ENCODE measurements around the gene IMPA2. TPM values are rescaled to one million over a fixed set of nuclear protein-coding genes. Genes with fewer than 3 reads are reported as not detected.

Gene IMPA2
- total RNA-seq, 1 experiment from 2014 or later: 113 TPM

- POLR2A ChIA-PET: no interaction called here
These were observed 37.8 kb upstream of the IMPA2 start for GRCh38 chr18:11943551-11943950.

More at GRCh38 chr18:11943551-11943950, 37.8 kb upstream of the IMPA2 start:
- Mint-ChIP-seq H3K27me3 (ENCODE audit: low read depth) (no peaks in the 10 kb centered on the region), H3K4me3 (no peak overlapping the region), H3K27ac (no peak overlapping the region), H3K4me1 (peaks cover 13% of the 10 kb centered on the region), H3K36me3 (no peaks in the 10 kb centered on the region), H3K9me3 (no peaks in the 10 kb centered on the region)
- CTCF ChIA-PET: interaction anchor here (0.7 to 2.0 kb wide), 5 partner anchors 10 to 210 kb away, joined by 3 to 11 read pairs (median 3); no protein-coding TSS in a partner anchor
- DNase-seq (ENCODE audit: low spot score) (no peak), ATAC-seq (no peak)
- TF ChIP-seq ZNF121 (CRISPR knock-in tag; IDR thresholded peaks at IDR 0.05): no peak
- no peak for TF ChIP-seq CBFB (CRISPR knock-in tag; IDR thresholded peaks at IDR 0.05; ENCODE audit: low read depth)
- no peak for TF ChIP-seq ZSCAN18 (CRISPR knock-in tag; IDR thresholded peaks at IDR 0.05)
- no peak for TF ChIP-seq USF2 (CRISPR knock-in tag; IDR thresholded peaks at IDR 0.05)
- no peak for TF ChIP-seq PRDM15 (CRISPR knock-in tag; IDR thresholded peaks at IDR 0.05)
- TF ChIP-seq ZNF138 (CRISPR knock-in tag; conservative IDR thresholded peaks at IDR 0.05): no peak
- no peak for TF ChIP-seq FOXK1 (CRISPR knock-in tag; IDR thresholded peaks at IDR 0.05)
- no peak for TF ChIP-seq FOXP4 (CRISPR knock-in tag; IDR thresholded peaks at IDR 0.05)
- TF ChIP-seq GABPB1 (CRISPR knock-in tag; IDR thresholded peaks at IDR 0.05): no peak
- no peak for TF ChIP-seq NR1H2 (CRISPR knock-in tag; IDR thresholded peaks at IDR 0.05)
- no peak for TF ChIP-seq OVOL2 (CRISPR knock-in tag; IDR thresholded peaks at IDR 0.05; ENCODE audit: borderline replicate concordance)
- no peak for TF ChIP-seq HMGXB4 (CRISPR knock-in tag; IDR thresholded peaks at IDR 0.05)
- no peak for TF ChIP-seq FOXJ3 (CRISPR knock-in tag; IDR thresholded peaks at IDR 0.05; ENCODE audit: borderline replicate concordance)
- TF ChIP-seq IRF1 (CRISPR knock-in tag; IDR thresholded peaks at IDR 0.05): no peak
- TF ChIP-seq ELF4 (CRISPR knock-in tag; IDR thresholded peaks at IDR 0.05; ENCODE audit: low read depth): no peak

Data from WTC11 (cell line).